Activated naive CD8-positive, alpha-beta T cell (primary cell): ENCODE data around the gene NPC1.

ENCODE experiments used
- H3K27ac Mint-ChIP-seq: one replicate; pipeline ENCODE4 v1.8.0; 2021; ENCODE audit warnings: mixed read lengths
- H3K27me3 Mint-ChIP-seq: one replicate; pipeline ENCODE4 v1.8.0; 2021; ENCODE audit warnings: mixed read lengths
- H3K36me3 Mint-ChIP-seq: one replicate; pipeline ENCODE4 v1.8.0; 2021; ENCODE audit warnings: mixed read lengths
- H3K4me1 Mint-ChIP-seq: one replicate; pipeline ENCODE4 v1.8.0; 2021; ENCODE audit warnings: low read depth, mixed read lengths
- H3K4me3 Mint-ChIP-seq: one replicate; pipeline ENCODE4 v1.8.0; 2021; ENCODE audit warnings: mild to moderate bottlenecking, mixed read lengths
- H3K9me3 Mint-ChIP-seq: one replicate; pipeline ENCODE4 v1.8.0; 2021; ENCODE audit warnings: low read depth, mixed read lengths

The NPC1 gene

DNA sequence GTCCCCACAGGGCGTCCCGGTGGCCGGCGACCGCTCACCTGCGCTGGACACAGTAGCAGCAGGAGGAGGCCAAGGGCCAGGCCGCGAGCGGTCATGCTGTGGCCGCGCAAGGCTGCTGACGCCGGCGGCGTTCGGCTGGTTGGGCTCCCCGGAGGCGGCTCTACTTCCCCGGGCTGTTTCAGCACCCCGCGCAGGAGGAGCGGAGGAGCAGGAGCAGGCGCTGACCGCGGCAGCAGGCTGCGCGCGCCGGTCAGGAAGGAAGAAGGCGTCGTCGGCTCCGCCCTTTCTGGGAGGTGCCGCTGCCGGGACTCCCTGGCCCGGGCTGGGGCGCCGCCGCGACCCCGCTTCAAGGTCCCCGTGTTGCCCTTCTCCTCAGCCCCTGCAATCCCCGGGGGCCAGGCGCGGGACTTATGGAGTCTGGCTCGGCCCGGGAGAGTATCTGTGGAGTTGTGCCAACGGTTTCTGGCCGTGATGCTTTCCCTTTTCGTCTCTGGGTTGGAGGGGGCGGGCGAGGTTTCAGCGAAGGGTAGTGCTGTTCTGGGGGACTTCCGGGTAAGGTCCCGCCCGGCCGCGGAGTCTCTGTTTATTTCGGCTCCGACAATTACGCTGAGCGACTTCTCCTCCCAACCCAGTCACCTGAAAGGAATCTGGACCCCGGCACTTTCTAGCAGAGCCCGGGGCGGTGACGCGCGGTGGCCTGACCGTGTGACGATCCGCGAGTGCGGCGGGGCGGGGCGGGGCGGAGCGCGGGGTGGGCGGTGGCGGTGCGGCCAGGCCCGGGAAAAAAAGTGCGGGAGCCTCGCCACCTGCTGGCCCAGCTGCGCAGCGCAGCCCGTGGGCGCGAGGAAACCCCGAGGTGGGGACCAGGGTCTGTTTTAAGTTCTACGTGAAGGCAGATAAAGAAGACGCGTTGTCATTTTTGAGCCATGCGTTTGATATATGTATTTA is at the start of gene NPC1:
Gene NPC1, minus strand, starts transcription at position 258 of the 948 bp plus-strand sequence. Its CDS starts 163 bp downstream, at position 95.
- peak within 1 kb of the TSS; percentile 94 for H3K4me3 Mint-ChIP-seq
- no peaks in the 10 kb centered on the region for H3K9me3 Mint-ChIP-seq
- H3K27me3 Mint-ChIP-seq, result no peaks in the 10 kb centered on the region
- peaks cover 3% of the 10 kb centered on the region for H3K36me3 Mint-ChIP-seq
- H3K4me1 Mint-ChIP-seq, result peaks cover 37% of the 10 kb centered on the region
- peak within 1 kb of the TSS; percentile 89 for H3K27ac Mint-ChIP-seq

DNA sequence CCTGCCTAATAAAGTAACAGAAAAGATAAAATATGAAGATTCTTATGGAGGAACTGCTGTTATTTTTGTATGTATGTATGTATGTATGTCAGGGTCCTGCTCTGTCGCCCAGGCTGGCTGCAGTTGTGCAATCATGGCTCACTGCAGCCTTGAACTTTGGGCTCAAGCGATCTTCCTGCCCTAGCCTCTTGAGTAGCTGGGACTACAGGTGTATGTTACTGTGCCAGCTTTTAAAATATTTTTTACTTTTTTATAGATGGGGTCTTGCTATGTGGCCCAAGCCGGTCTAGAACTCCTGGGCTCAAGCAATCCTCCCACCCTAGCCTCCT is 49.7 kb upstream of the NPC1 start:
- no peak overlapping the region for H3K4me3 Mint-ChIP-seq
- peaks cover 11% of the 10 kb centered on the region for H3K4me1 Mint-ChIP-seq
- H3K36me3 Mint-ChIP-seq, result no peaks in the 10 kb centered on the region
- no peak overlapping the region for H3K27ac Mint-ChIP-seq
- peaks cover 5% of the 10 kb centered on the region for H3K27me3 Mint-ChIP-seq
- H3K9me3 Mint-ChIP-seq, result no peaks in the 10 kb centered on the region

DNA sequence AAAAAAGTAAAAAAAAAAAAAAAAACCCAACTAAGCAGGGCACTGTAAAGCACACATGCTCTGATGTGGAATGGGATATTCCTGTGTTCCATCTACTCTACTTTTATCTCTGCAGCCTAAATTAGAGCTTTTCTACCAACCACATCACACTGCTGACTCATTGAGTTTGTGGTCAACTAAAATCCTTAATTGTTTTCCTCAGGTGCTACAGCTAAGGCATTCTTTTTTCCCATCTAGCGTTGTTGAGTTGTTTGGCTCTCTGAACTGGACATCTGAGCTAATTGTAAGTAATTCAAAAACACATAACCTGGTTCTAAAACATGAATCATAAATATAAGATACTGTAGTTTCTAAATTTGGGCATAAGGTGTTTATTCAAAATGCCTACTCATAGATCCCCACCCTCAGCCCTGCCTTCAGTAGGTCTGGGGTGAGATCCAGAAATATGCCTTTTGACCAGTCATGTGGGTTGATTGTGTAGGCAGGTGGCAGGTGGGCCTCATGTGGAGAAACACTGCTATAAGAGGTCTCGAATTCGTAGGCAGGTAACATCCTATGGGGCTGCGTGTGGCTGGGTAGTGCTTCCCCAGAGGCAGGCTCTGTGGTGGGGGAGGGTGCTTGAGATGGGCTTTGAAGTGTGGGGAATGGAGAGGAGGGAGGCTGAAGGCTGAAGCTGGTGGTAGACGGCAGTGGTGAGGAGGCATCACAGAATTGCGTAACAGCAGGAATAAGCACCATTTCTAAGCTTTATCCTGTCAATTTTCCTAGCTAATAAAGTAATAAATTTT is 49.2 kb upstream of the NPC1 start:
- Mint-ChIP-seq H3K27me3 (peaks cover 5% of the 10 kb centered on the region), H3K27ac (no peak overlapping the region), H3K4me3 (no peak overlapping the region), H3K4me1 (peaks cover 11% of the 10 kb centered on the region), H3K36me3 (no peaks in the 10 kb centered on the region), H3K9me3 (no peaks in the 10 kb centered on the region)

DNA sequence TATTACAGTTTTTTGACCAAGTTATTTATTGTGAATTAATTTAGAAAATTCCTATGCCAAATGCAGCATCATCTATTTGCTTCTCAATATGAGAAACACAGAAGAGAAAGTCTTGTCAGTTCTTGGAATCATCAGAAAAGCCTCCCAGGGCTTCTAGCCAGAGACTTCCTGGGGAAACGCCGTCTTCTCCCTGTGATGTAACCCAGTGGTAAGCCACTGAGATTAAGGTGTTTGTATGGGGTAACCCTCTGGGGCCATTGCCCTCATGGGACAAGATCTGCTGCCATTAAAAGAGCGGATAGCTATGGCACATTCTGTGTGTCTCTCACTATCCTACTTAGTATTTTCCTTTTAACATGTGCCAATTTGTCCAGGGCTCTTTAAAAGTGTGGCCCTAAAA is 48.4 kb upstream of the NPC1 start:
- Mint-ChIP-seq H3K4me3 (no peak overlapping the region), H3K27me3 (peaks cover 5% of the 10 kb centered on the region), H3K36me3 (no peaks in the 10 kb centered on the region), H3K27ac (no peak overlapping the region), H3K9me3 (no peaks in the 10 kb centered on the region), H3K4me1 (peaks cover 11% of the 10 kb centered on the region)

DNA sequence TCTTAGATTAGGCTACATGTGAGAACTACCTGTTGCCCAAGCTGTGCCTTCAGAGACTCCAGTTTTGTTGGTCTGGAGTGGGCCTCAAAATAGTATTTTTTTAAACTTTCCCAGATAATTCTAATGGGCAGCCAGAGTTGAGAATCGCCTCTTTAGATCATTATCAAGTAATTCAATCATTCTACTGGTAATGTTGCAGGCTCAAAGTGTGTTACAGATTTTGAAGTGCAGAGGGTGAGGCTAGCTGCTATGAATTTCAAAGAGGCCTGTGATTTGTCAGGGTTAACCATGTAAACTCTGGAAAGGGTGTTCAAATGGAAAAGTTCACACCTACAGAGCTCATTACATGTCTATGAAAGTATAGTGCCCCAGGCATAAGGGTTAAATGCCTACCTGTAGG is 46.3 kb upstream of the NPC1 start:
- Mint-ChIP-seq H3K4me1 (peaks cover 11% of the 10 kb centered on the region), H3K9me3 (no peaks in the 10 kb centered on the region), H3K27ac (no peak overlapping the region)

DNA sequence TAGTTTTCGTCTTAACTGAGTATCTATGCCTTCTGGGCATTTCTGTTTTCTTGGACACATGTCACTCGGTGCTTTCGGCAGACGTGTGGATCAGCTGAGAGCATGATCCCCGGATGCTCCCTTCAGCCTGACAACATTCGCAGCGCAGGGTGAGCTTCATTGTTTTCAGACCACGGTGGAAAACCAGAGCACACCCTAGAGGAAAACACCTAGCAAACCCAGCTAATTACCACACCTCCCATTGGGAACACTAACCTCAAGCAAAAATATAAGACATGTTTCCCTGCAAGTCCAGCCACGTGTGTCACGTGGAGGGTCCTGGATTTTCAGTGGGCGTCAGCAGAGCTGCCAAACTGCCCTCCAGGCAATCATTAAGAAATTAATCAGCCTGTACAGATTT is 45.4 kb upstream of the NPC1 start:
- Mint-ChIP-seq H3K36me3 (no peaks in the 10 kb centered on the region), H3K27ac (no peak overlapping the region), H3K4me1 (peaks cover 11% of the 10 kb centered on the region), H3K4me3 (no peak overlapping the region), H3K27me3 (peaks cover 5% of the 10 kb centered on the region), H3K9me3 (no peaks in the 10 kb centered on the region)

More for the DNA sequence above, 46.3 kb upstream of the NPC1 start:
- peaks cover 5% of the 10 kb centered on the region for H3K27me3 Mint-ChIP-seq
- no peaks in the 10 kb centered on the region for H3K36me3 Mint-ChIP-seq
- no peak overlapping the region for H3K4me3 Mint-ChIP-seq

DNA sequence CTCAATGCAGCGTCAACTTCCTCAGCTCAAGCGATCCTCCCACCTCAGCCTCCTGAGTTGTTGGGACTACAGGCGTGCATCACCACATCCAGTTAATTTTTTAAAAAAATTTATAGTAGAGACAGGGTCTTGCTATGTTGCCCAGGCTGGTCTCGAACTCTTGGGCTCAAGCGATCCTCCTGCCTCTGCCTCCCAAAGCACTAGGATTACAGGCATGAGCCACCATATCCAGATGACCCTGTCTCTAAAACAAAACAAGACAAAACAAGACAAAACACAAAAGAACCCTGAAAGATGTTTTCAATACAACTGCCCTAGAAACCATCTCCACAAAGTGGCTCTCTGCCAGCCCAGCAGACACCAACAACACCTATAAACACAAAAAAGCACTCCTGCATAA is 45.0 kb upstream of the NPC1 start:
- Mint-ChIP-seq H3K27me3 (peaks cover 5% of the 10 kb centered on the region), H3K9me3 (no peaks in the 10 kb centered on the region), H3K4me1 (peaks cover 11% of the 10 kb centered on the region), H3K36me3 (no peaks in the 10 kb centered on the region), H3K4me3 (no peak overlapping the region), H3K27ac (no peak overlapping the region)

DNA sequence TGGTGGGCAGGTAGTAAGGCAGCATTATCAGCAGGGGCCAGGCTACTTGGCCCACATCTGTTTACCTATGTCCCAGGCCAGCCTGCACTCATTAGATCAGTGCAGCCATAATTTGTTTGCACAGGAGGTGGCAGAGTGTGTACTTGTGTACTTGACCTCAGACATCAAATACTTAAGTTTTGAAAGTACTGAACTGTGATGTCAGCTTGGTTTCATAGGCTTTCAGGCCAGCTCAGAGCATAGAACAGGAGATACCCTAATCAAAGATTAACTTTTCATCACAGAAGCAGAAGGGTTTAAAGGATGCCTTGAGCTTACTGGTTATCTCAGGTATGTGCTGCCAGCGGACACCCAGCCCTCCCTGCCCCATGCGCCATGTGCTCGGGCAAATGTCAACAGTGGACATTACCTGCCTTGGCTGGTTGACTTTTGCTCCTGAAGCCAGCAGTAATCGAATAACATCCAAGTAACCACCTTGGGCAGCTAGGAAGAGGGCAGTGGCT is 43.2 kb upstream of the NPC1 start:
- no peaks in the 10 kb centered on the region for H3K4me1 Mint-ChIP-seq
- H3K4me3 Mint-ChIP-seq, result no peak overlapping the region
- no peak overlapping the region for H3K27ac Mint-ChIP-seq
- H3K9me3 Mint-ChIP-seq, result no peaks in the 10 kb centered on the region
- H3K36me3 Mint-ChIP-seq, result no peaks in the 10 kb centered on the region
- H3K27me3 Mint-ChIP-seq, result peaks cover 5% of the 10 kb centered on the region

DNA sequence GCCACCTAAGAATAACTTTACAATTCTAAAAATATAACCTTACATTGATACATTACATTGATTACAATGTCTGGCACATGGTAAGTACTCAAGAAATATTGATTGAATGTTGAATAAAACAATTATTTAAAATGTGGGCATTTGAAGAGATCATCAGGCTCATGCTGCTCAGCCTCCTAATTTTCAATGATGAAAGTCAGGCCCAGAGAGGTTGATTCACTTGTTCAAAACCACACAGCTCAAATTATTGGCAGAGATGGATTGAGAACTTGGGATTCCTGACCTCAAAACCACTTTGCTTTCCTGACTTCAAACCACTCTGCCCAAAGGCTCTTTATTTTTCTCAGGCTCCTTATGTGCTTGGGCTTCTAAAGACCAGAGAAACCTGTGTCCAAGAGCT is 41.7 kb upstream of the NPC1 start:
- Mint-ChIP-seq H3K4me1 (no peaks in the 10 kb centered on the region), H3K36me3 (no peaks in the 10 kb centered on the region), H3K27ac (no peak overlapping the region), H3K27me3 (no peaks in the 10 kb centered on the region), H3K9me3 (no peaks in the 10 kb centered on the region), H3K4me3 (no peak overlapping the region)

DNA sequence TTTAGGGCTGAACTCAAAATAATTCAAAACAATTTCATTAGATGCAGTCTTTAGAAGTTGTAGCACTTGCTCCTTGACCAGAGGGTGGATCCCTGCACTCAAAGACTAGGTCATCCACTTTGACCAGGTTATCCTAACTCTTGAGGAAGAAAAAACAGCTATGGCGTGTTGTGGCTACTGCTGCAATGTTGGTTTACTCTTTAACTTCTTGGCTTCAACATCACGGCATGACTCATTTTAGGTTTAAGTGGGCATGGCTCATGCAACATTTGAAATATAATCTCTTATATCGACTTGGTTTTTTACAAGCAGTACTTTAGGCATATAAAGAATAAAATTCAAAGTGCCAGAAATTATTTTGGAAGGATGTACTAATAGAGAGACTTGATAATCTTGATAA is 41.0 kb upstream of the NPC1 start:
- H3K27ac Mint-ChIP-seq, result no peak overlapping the region
- no peaks in the 10 kb centered on the region for H3K9me3 Mint-ChIP-seq

DNA sequence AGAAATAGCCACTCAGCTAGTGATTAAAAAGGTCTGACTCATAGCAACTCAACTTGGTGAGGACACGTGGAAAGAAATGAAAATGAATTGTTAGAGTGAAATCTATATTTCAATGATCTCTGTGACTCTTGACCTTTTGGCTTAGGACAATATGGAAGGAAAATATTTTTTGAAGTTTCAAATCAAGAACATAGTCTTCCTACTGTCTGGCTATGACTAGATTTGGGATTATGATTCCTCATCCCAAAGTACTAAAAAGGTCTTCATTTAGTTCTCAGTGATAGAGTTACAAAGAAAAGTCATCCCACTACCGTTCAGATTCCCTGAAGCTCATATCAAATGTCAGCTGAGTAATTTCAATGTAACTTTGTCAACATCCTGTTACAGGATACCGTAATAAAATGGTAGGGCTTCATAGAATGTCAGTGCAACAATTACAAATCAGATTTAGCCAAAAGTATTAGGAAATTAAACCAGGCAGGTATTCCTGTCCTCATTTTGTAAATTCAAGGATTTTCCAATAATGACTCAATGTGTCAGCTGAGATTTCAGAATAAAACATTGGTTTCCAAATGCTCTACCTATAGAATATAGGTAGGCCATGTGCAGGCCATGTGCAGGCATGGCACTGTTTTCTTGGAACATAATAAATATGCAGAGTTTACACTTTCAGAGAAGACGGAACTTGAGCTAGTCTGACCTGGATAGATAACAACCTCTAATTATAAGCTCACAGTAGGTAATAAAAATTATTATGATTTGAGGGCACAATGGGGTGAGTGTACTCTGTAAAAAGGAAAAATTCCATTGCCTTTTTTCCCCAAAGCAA is 40.4 kb upstream of the NPC1 start:
- H3K36me3 Mint-ChIP-seq, result no peaks in the 10 kb centered on the region
- no peak overlapping the region for H3K4me3 Mint-ChIP-seq
- H3K27ac Mint-ChIP-seq, result no peak overlapping the region
- no peaks in the 10 kb centered on the region for H3K9me3 Mint-ChIP-seq
- no peaks in the 10 kb centered on the region for H3K4me1 Mint-ChIP-seq
- peaks cover 6% of the 10 kb centered on the region for H3K27me3 Mint-ChIP-seq

More for the DNA sequence above, 41.0 kb upstream of the NPC1 start:
- no peak overlapping the region for H3K4me3 Mint-ChIP-seq
- peaks cover under 1% of the 10 kb centered on the region for H3K27me3 Mint-ChIP-seq
- no peaks in the 10 kb centered on the region for H3K36me3 Mint-ChIP-seq
- H3K4me1 Mint-ChIP-seq, result no peaks in the 10 kb centered on the region

DNA sequence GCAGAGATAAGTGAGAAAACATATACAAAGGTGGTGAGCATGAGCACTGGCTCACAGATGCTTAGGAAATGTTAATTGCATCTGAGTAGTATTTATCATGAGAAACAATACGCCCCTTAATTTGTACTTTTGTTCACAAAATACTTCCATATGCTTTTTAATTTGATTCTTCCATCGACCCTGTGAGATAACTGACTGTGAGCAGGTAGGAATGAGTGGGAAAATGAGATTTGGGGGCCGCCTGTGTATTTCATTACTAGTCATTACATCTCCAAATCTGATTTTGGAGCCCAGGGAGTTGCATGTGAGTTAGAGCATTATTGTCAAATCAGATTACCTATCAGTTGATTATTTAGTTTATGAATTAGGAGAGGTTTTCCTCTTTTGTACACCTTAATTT is 36.7 kb upstream of the NPC1 start:
- Mint-ChIP-seq H3K36me3 (no peaks in the 10 kb centered on the region), H3K4me3 (no peak overlapping the region), H3K27ac (no peak overlapping the region), H3K4me1 (peaks cover 4% of the 10 kb centered on the region), H3K9me3 (no peaks in the 10 kb centered on the region), H3K27me3 (peaks cover 25% of the 10 kb centered on the region)

DNA sequence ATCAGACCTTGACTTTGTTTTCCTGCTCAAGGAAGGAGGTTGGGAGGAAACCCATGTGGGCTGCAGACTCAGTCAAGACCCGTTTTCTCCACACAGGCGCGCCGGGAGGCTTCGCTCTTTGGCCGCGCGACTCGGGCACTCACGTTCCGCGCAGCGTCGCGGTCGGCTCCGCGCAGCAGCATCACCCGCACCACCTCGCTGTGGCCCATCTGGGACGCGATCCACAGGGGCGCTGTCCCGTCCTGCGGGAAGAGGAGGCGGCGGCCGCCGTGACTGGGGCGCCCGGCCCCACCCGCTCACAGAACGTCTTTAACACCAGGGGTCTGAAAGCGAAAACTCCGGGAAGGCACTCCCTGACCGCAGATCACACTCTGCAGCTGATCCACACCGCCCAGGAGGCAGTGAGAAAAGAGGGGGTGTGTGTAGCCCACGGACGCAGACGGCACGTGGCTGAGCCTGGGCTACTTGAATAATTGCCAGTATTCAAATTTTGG is 33.1 kb upstream of the NPC1 start:
- peaks cover 3% of the 10 kb centered on the region for H3K36me3 Mint-ChIP-seq
- H3K27ac Mint-ChIP-seq, result no peak overlapping the region
- peaks cover 5% of the 10 kb centered on the region for H3K4me1 Mint-ChIP-seq
- peaks cover 31% of the 10 kb centered on the region for H3K27me3 Mint-ChIP-seq
- no peaks in the 10 kb centered on the region for H3K9me3 Mint-ChIP-seq
- peak overlapping the region; percentile 69 for H3K4me3 Mint-ChIP-seq

DNA sequence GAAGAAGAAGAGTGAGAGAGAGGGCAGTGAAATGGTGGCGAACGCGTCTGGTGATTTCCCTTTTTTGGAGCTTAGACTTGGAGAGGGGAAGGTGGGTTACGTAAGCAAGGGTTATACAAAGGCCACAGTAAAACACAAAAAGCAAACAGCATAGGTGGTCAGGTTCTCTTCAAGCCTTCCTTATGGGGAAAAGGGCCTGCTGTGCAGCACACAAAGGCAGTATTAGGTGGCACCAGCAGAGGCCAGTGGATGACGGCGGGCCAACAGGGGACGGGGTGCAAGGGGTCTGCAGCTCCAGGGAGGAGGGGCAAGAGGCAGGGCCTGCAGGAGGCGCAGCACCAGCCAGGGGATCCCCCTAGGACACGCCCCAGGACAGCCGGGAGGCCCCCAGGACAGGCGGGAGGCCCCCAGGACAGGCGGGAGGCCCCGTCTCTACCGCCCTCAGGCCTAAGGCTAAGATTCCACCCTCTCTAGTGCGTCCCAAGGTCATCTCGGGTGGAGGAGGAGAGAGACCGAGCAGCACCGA is 32.6 kb upstream of the NPC1 start:
- Mint-ChIP-seq H3K27ac (no peak overlapping the region), H3K27me3 (peaks cover 31% of the 10 kb centered on the region)

More for the DNA sequence above, 32.6 kb upstream of the NPC1 start:
- Mint-ChIP-seq H3K4me1 (peaks cover 5% of the 10 kb centered on the region), H3K36me3 (peaks cover 3% of the 10 kb centered on the region), H3K9me3 (no peaks in the 10 kb centered on the region), H3K4me3 (peak overlapping the region; percentile 69)
